NCI-H128 (cell line): ENCODE data around the gene ANGPTL2.

Experiments used
- DNase-seq: peaks from one replicate; lab custom pipeline; 2025; ENCODE audit not compliant: unreplicated experiment; lab: John Stamatoyannopoulos, UW

ANGPTL2 gene

GRCh38 chr9:127097683-127098082, 24.8 kb downstream of the ANGPTL2 start:
- no peak for DNase-seq

GRCh38 chr9:127096208-127096607, 26.2 kb downstream of the ANGPTL2 start:
- DNase-seq: no peak

GRCh38 chr9:127095411-127095810, 27.0 kb downstream of the ANGPTL2 start:
- DNase-seq: no peak

GRCh38 chr9:127093319-127094020, 29.0 kb downstream of the ANGPTL2 start:
- no peak for DNase-seq

- DNase-seq: no peak
These were observed 30.3 kb downstream of the ANGPTL2 start for GRCh38 chr9:127092041-127092608.

GRCh38 chr9:127091526-127091925, 30.9 kb downstream of the ANGPTL2 start:
- no peak for DNase-seq

- DNase-seq: no peak
These were observed 32.0 kb downstream of the ANGPTL2 start for GRCh38 chr9:127090341-127090985.

- DNase-seq: no peak
These were observed 32.8 kb downstream of the ANGPTL2 start for GRCh38 chr9:127089631-127090081.

- no peak for DNase-seq
These were observed 33.5 kb downstream of the ANGPTL2 start for GRCh38 chr9:127088724-127089615.

GRCh38 chr9:127087836-127088235, 34.6 kb downstream of the ANGPTL2 start:
- no peak for DNase-seq

- DNase-seq: no peak
These were observed 35.0 kb downstream of the ANGPTL2 start for GRCh38 chr9:127087411-127087810.

- no peak for DNase-seq
These were observed 35.7 kb downstream of the ANGPTL2 start for GRCh38 chr9:127086771-127087170.

GRCh38 chr9:127085186-127085585, 37.2 kb downstream of the ANGPTL2 start:
- DNase-seq: no peak

- DNase-seq: no peak
These were observed 38.1 kb downstream of the ANGPTL2 start for GRCh38 chr9:127084076-127085039.

GRCh38 chr9:127083138-127083980, 39.1 kb downstream of the ANGPTL2 start:
- DNase-seq: no peak

- no peak for DNase-seq
These were observed 40.9 kb downstream of the ANGPTL2 start for GRCh38 chr9:127081250-127082185.

- no peak for DNase-seq
These were observed 42.8 kb downstream of the ANGPTL2 start for GRCh38 chr9:127079446-127080140.

GRCh38 chr9:127078988-127079387, 43.4 kb downstream of the ANGPTL2 start:
- no peak for DNase-seq
